ENCODE measurements around the gene KIRREL3.

The KIRREL3 gene

GRCh38 chr11:126963603-126964363 lies 36.8 kb downstream of the KIRREL3 start:
- Histone ChIP-seq H3K27ac (replicated peaks; ENCODE audit: low read length) (no peak overlapping the region), H3K79me1 (ENCODE audit: low read depth, low read length) (no peaks in the 10 kb centered on the region), H3K9ac (ENCODE audit: low read depth, low read length, poor library complexity) (no peak overlapping the region), H2BK120ac (ENCODE audit: low read depth, low read length) (no peak overlapping the region), H3K23ac (ENCODE audit: low read depth, low read length, poor library complexity) (no peak overlapping the region), H2AK5ac (ENCODE audit: low read depth, low read length) (no peak overlapping the region), H3K4me1 (ENCODE audit: control insufficient read depth in 2 of 2, insufficient read depth in 1 of 2, low read depth in 1 of 2, low read length in 2 of 2) (no peaks in the 10 kb centered on the region), H3K4me2 (ENCODE audit: insufficient read depth, low read length, poor library complexity, severe bottlenecking) (no peak overlapping the region), H3K27me3 (ENCODE audit: control insufficient read depth in 3 of 3, insufficient read depth in 3 of 3, low read depth in 1 of 3, low read length in 3 of 3) (no peaks in the 10 kb centered on the region), H2BK15ac (ENCODE audit: low read length) (no peak overlapping the region), H3K36me3 (replicated peaks in 1 of 2; ENCODE audit: control insufficient read depth in 2 of 2, insufficient read depth in 2 of 2, low read length in 2 of 2) (no peaks in the 10 kb centered on the region), H4K91ac (ENCODE audit: low read depth, low read length, poor library complexity) (no peak overlapping the region), H4K8ac (ENCODE audit: low read depth, low read length) (no peak overlapping the region), H3K9me3 (replicated peaks in 1 of 2; ENCODE audit: control insufficient read depth in 2 of 2, insufficient read depth in 1 of 2, low read depth in 1 of 2, low read length in 2 of 2) (no peaks in the 10 kb centered on the region), H3K4ac (ENCODE audit: low read length) (no peak overlapping the region), H2BK5ac (ENCODE audit: low read length) (no peak overlapping the region), H2BK12ac (ENCODE audit: low read length) (no peak overlapping the region), H3K18ac (ENCODE audit: low read length) (no peak overlapping the region), H3K4me3 (ENCODE audit: low read length in 2 of 2) (no peak overlapping the region), H2AFZ (ENCODE audit: low read length) (no peak overlapping the region), H3K14ac (ENCODE audit: low read length) (no peak overlapping the region)
- WGBS, 2 donors (ENCODE audit: extremely low coverage in 2 of 2, insufficient read length in 2 of 2, insufficient replicate concordance in 1 of 2), result no CpG with 5 or more reads among the region's 3 CpGs
- no peak for DNase-seq (ENCODE audit: low spot score)

GRCh38 chr11:126963115-126963514 lies 37.5 kb downstream of the KIRREL3 start:
- no peaks in the 10 kb centered on the region for H3K27me3 ChIP-seq (ENCODE audit: control insufficient read depth in 3 of 3, insufficient read depth in 3 of 3, low read depth in 1 of 3, low read length in 3 of 3)
- H4K91ac ChIP-seq (ENCODE audit: low read depth, low read length, poor library complexity), result no peak overlapping the region
- H3K4ac ChIP-seq (ENCODE audit: low read length), result no peak overlapping the region
- H3K14ac ChIP-seq (ENCODE audit: low read length), result no peak overlapping the region
- no peaks in the 10 kb centered on the region for H3K4me1 ChIP-seq (ENCODE audit: control insufficient read depth in 2 of 2, insufficient read depth in 1 of 2, low read depth in 1 of 2, low read length in 2 of 2)
- no peak overlapping the region for H2BK15ac ChIP-seq (ENCODE audit: low read length)
- WGBS, 2 donors (ENCODE audit: extremely low coverage in 2 of 2, insufficient read length in 2 of 2, insufficient replicate concordance in 1 of 2), result no CpG with 5 or more reads among the region's 1 CpG
- H3K27ac ChIP-seq (replicated peaks; ENCODE audit: low read length), result no peak overlapping the region
- no peak overlapping the region for H3K9ac ChIP-seq (ENCODE audit: low read depth, low read length, poor library complexity)
- no peaks in the 10 kb centered on the region for H3K79me1 ChIP-seq (ENCODE audit: low read depth, low read length)
- H2BK120ac ChIP-seq (ENCODE audit: low read depth, low read length), result no peak overlapping the region
- no peak overlapping the region for H2AFZ ChIP-seq (ENCODE audit: low read length)
- no peak overlapping the region for H2BK5ac ChIP-seq (ENCODE audit: low read length)
- DNase-seq (ENCODE audit: low spot score), result no peak
- no peak overlapping the region for H2AK5ac ChIP-seq (ENCODE audit: low read depth, low read length)
- no peak overlapping the region for H3K23ac ChIP-seq (ENCODE audit: low read depth, low read length, poor library complexity)
- H3K18ac ChIP-seq (ENCODE audit: low read length), result no peak overlapping the region
- H3K4me2 ChIP-seq (ENCODE audit: insufficient read depth, low read length, poor library complexity, severe bottlenecking), result no peak overlapping the region
- no peaks in the 10 kb centered on the region for H3K36me3 ChIP-seq (replicated peaks in 1 of 2; ENCODE audit: control insufficient read depth in 2 of 2, insufficient read depth in 2 of 2, low read length in 2 of 2)
- H4K8ac ChIP-seq (ENCODE audit: low read depth, low read length), result no peak overlapping the region
- no peaks in the 10 kb centered on the region for H3K9me3 ChIP-seq (replicated peaks in 1 of 2; ENCODE audit: control insufficient read depth in 2 of 2, insufficient read depth in 1 of 2, low read depth in 1 of 2, low read length in 2 of 2)
- H2BK12ac ChIP-seq (ENCODE audit: low read length), result no peak overlapping the region
- H3K4me3 ChIP-seq (ENCODE audit: low read length in 2 of 2), result no peak overlapping the region

GRCh38 chr11:126959700-126960099 lies 40.9 kb downstream of the KIRREL3 start:
- Histone ChIP-seq H3K18ac (ENCODE audit: low read length) (no peak overlapping the region), H3K4ac (ENCODE audit: low read length) (no peak overlapping the region), H3K36me3 (replicated peaks in 1 of 2; ENCODE audit: control insufficient read depth in 2 of 2, insufficient read depth in 2 of 2, low read length in 2 of 2) (no peaks in the 10 kb centered on the region), H4K8ac (ENCODE audit: low read depth, low read length) (no peak overlapping the region), H3K4me2 (ENCODE audit: insufficient read depth, low read length, poor library complexity, severe bottlenecking) (no peak overlapping the region), H3K14ac (ENCODE audit: low read length) (no peak overlapping the region), H2BK5ac (ENCODE audit: low read length) (no peak overlapping the region), H2BK12ac (ENCODE audit: low read length) (no peak overlapping the region), H3K79me1 (ENCODE audit: low read depth, low read length) (no peaks in the 10 kb centered on the region), H3K4me1 (ENCODE audit: control insufficient read depth in 2 of 2, insufficient read depth in 1 of 2, low read depth in 1 of 2, low read length in 2 of 2) (peaks cover 0 to 5% of the 10 kb centered on the region in 2 donors), H3K4me3 (ENCODE audit: low read length in 2 of 2) (no peak overlapping the region), H2BK15ac (ENCODE audit: low read length) (no peak overlapping the region), H3K9me3 (replicated peaks in 1 of 2; ENCODE audit: control insufficient read depth in 2 of 2, insufficient read depth in 1 of 2, low read depth in 1 of 2, low read length in 2 of 2) (no peaks in the 10 kb centered on the region), H3K27me3 (ENCODE audit: control insufficient read depth in 3 of 3, insufficient read depth in 3 of 3, low read depth in 1 of 3, low read length in 3 of 3) (no peaks in the 10 kb centered on the region), H2AFZ (ENCODE audit: low read length) (no peak overlapping the region), H3K27ac (replicated peaks; ENCODE audit: low read length) (no peak overlapping the region), H3K23ac (ENCODE audit: low read depth, low read length, poor library complexity) (no peak overlapping the region), H2BK120ac (ENCODE audit: low read depth, low read length) (no peak overlapping the region), H2AK5ac (ENCODE audit: low read depth, low read length) (no peak overlapping the region), H3K9ac (ENCODE audit: low read depth, low read length, poor library complexity) (no peak overlapping the region), H4K91ac (ENCODE audit: low read depth, low read length, poor library complexity) (no peak overlapping the region)
- no peak for DNase-seq (ENCODE audit: low spot score)
- WGBS, 2 donors (ENCODE audit: extremely low coverage in 2 of 2, insufficient read length in 2 of 2, insufficient replicate concordance in 1 of 2), result no CpG with 5 or more reads among the region's 4 CpGs

- Histone ChIP-seq H3K9me3 (replicated peaks in 1 of 2; ENCODE audit: control insufficient read depth in 2 of 2, insufficient read depth in 1 of 2, low read depth in 1 of 2, low read length in 2 of 2) (no peaks in the 10 kb centered on the region), H3K4me1 (ENCODE audit: control insufficient read depth in 2 of 2, insufficient read depth in 1 of 2, low read depth in 1 of 2, low read length in 2 of 2) (peaks cover 0 to 8% of the 10 kb centered on the region in 2 donors), H3K9ac (ENCODE audit: low read depth, low read length, poor library complexity) (no peak overlapping the region), H3K36me3 (replicated peaks in 1 of 2; ENCODE audit: control insufficient read depth in 2 of 2, insufficient read depth in 2 of 2, low read length in 2 of 2) (no peaks in the 10 kb centered on the region), H3K4me2 (ENCODE audit: insufficient read depth, low read length, poor library complexity, severe bottlenecking) (no peak overlapping the region), H2AK5ac (ENCODE audit: low read depth, low read length) (no peak overlapping the region), H2AFZ (ENCODE audit: low read length) (no peak overlapping the region), H3K14ac (ENCODE audit: low read length) (no peak overlapping the region), H3K18ac (ENCODE audit: low read length) (no peak overlapping the region), H4K91ac (ENCODE audit: low read depth, low read length, poor library complexity) (no peak overlapping the region), H2BK12ac (ENCODE audit: low read length) (no peak overlapping the region), H3K23ac (ENCODE audit: low read depth, low read length, poor library complexity) (no peak overlapping the region), H2BK15ac (ENCODE audit: low read length) (no peak overlapping the region), H3K79me1 (ENCODE audit: low read depth, low read length) (no peaks in the 10 kb centered on the region), H2BK120ac (ENCODE audit: low read depth, low read length) (no peak overlapping the region), H4K8ac (ENCODE audit: low read depth, low read length) (no peak overlapping the region), H3K4ac (ENCODE audit: low read length) (no peak overlapping the region), H2BK5ac (ENCODE audit: low read length) (no peak overlapping the region), H3K4me3 (ENCODE audit: low read length in 2 of 2) (no peak overlapping the region), H3K27ac (replicated peaks; ENCODE audit: low read length) (no peak overlapping the region), H3K27me3 (ENCODE audit: control insufficient read depth in 3 of 3, insufficient read depth in 3 of 3, low read depth in 1 of 3, low read length in 3 of 3) (no peaks in the 10 kb centered on the region)
- WGBS, 2 donors (ENCODE audit: extremely low coverage in 2 of 2, insufficient read length in 2 of 2, insufficient replicate concordance in 1 of 2), result no CpG with 5 or more reads among the region's 10 CpGs
- no peak for DNase-seq (ENCODE audit: low spot score)
Measured at GRCh38 chr11:126956635-126957034, 43.9 kb downstream of the KIRREL3 start.

Data from neuronal stem cell (in vitro differentiated cells).